Stomach (tissue), 9 donors: ENCODE data around the gene EPS8L2. TPM values are rescaled to one million over a fixed set of nuclear protein-coding genes. Genes with fewer than 3 reads are reported as not detected.
"Not testable (repeated sequence)": the region's sequence is repeated elsewhere in the genome, so short reads cannot be mapped to it uniquely, and the experiment has no call there.

ENCODE experiments used
- DNase-seq, 2 donors: peaks; one replicate each; pipeline versions ENCODE4 v3.0.0 to v3.0.0-alpha.2; 2013 to 2019
- H3K27ac ChIP-seq, 5 donors: fragments of 200-600 bp in 4 of 5; sonication (generic) in 4 of 5; one replicate each; pipeline ENCODE4 v1.5.1; 2013 to 2019; ENCODE audit warnings: mild to moderate bottlenecking in 1 of 5, moderate library complexity in 1 of 5
- H3K27me3 ChIP-seq, 3 donors: fragments of 200-600 bp; sonication (generic); one replicate each; pipeline ENCODE4 v1.5.1; 2017 to 2019; ENCODE audit warnings: mixed run types in 1 of 3
- H3K36me3 ChIP-seq, 4 donors: fragments of 200-600 bp; sonication (generic); 1 replicate in 3 of 4; 2 replicates in 1 of 4; pipeline ENCODE4 v1.5.1; 2016 to 2019
- H3K4me1 ChIP-seq, 4 donors: fragments of 200-600 bp; sonication (generic); one replicate each; pipeline ENCODE4 v1.5.1; 2016 to 2019
- H3K4me3 ChIP-seq, 4 donors: fragments of 200-600 bp; sonication (generic) in 3 of 4; one replicate each; pipeline ENCODE4 v1.5.1; 2016 to 2019; ENCODE audit warnings: mild to moderate bottlenecking in 1 of 4
- H3K9me3 ChIP-seq, 4 donors: fragments of 200-600 bp; sonication (generic); one replicate each; pipeline ENCODE4 v1.5.1; 2016 to 2019
- CTCF ChIP-seq, 7 experiments: fragments of 450-650 bp in 4 of 7; fragments of 200-600 bp in 3 of 7; sonication (generic) in 3 of 7; IDR thresholded peaks; one replicate each; pipeline ENCODE4 v1.5.1; 2016 to 2019; ENCODE audit warnings: antibody characterized with exemption in 7 of 7, control low read depth in 2 of 7, mild to moderate bottlenecking in 1 of 7
- EP300 ChIP-seq: sonication (generic); formaldehyde crosslinking; IDR thresholded peaks from one replicate; pipeline ENCODE4 v1.6.1; 2017; ENCODE audit warnings: antibody characterized with exemption
- POLR2A ChIP-seq, 4 donors: fragments of 450-650 bp; IDR thresholded peaks; one replicate each; pipeline ENCODE4 v1.6.1; 2016; ENCODE audit warnings: antibody characterized with exemption in 4 of 4, control low read depth in 2 of 4, mild to moderate bottlenecking in 1 of 4, moderate library complexity in 1 of 4
- POLR2AphosphoS5 ChIP-seq, 3 donors: sonication (generic); formaldehyde crosslinking; IDR thresholded peaks; one replicate each; pipeline ENCODE4 v1.6.1; 2016; ENCODE audit warnings: antibody characterized with exemption in 3 of 3
- WGBS, 5 donors: extraction: QIAGEN DNeasy Blood & Tissue Kit in 3 of 5; methylation state at CpG; one replicate each; pipeline versions ENCODE4 v1.1.5 to v1.1.7; 2013 to 2018; 5-methylcytosine and 5-hydroxymethylcytosine counted together
- intact Hi-C: fragments of 100-400 bp; cut with DNase I; formaldehyde crosslinking; loops from one replicate; pipeline ENCODE4 v1.15.1; 2023; ENCODE audit warnings: low total_unique reads
- polyA plus RNA-seq, 3 donors: library from polyadenylated mRNA; stranded (reverse); fragments of 200-250 nt; gene quantifications; one replicate each; pipeline ENCODE4 v1.2.3, GENCODE V29; 2013
- total RNA-seq, 5 donors: library from RNA; depleted of rRNA; stranded (reverse); fragments of >200 nt; gene quantifications; one replicate each; pipeline versions ENCODE4 v1.1.0 to v1.2.3, GENCODE V29; 2014 to 2016
- donor health status: healthy with polysubstance abuse.
- donor health status: Bipolar disorder and iron deficiency.
- donor health status: healthy.

EPS8L2 gene
- total and polyA plus RNA-seq, 8 donors = 45.0 to 617 (median 180) TPM

GRCh38 chr11:727859-728748 is 22.1 kb downstream of the EPS8L2 start:
- Histone ChIP-seq H3K9me3 (no peaks in the 10 kb centered on the region), H3K36me3 (peaks cover 3 to 18% (median 13%) of the 10 kb centered on the region in 4 donors), H3K27me3 (peaks cover 0 to 76% (median 21%) of the 10 kb centered on the region in 3 donors), H3K27ac (peak overlapping the region; percentile 12 to 80 (median 70)), H3K4me1 (peaks cover 33 to 59% (median 39%) of the 10 kb centered on the region in 4 donors), H3K4me3 (peak overlapping the region in 1 of 4 donors; percentile 12)
- TF ChIP-seq POLR2A (IDR thresholded peaks at IDR 0.05) (no peak), EP300 (no peak), CTCF (IDR thresholded peaks at IDR 0.05) (peak in 6 of 7 experiments; percentile 88 to 99 (median 98)), POLR2AphosphoS5 (IDR thresholded peaks at IDR 0.05) (peak in 2 of 3 donors; percentile 38 to 78)
- intact Hi-C loops = loop anchor here (10.0 kb wide), 1 partner anchor 63 kb away; no protein-coding TSS in a partner anchor
- peak; percentile 91 to 92 for DNase-seq
- WGBS, 5 donors = 26 to 57% (median 29%) methylated on average over 6 to 31 of the region's 31 CpGs

GRCh38 chr11:728901-729491 is 23.0 kb downstream of the EPS8L2 start:
- 46 to 57% (median 48%) methylated on average over 9 to 15 of the region's 15 CpGs for WGBS, 5 donors
- peak overlapping the region in 3 of 5 donors; percentile 66 to 80 (median 70) for H3K27ac ChIP-seq

GRCh38 chr11:729492-730074 is 23.6 kb downstream of the EPS8L2 start:
- DNase-seq = peak in 1 of 2 donors; percentile 43
- H3K27me3 ChIP-seq = peaks cover 0 to 63% (median 19%) of the 10 kb centered on the region in 3 donors
- TF ChIP-seq POLR2A (IDR thresholded peaks at IDR 0.05) = no peak
- no peak for TF ChIP-seq POLR2AphosphoS5 (IDR thresholded peaks at IDR 0.05)
- TF ChIP-seq CTCF (IDR thresholded peaks at IDR 0.05) = no peak
- no peak for TF ChIP-seq EP300
- no peak overlapping the region for H3K4me3 ChIP-seq
- H3K27ac ChIP-seq = peak overlapping the region in 2 of 5 donors; percentile 10 to 26
- intact Hi-C loops = loop anchor here (10.0 kb wide), 1 partner anchor 65 kb away; no protein-coding TSS in a partner anchor
- no peaks in the 10 kb centered on the region for H3K9me3 ChIP-seq
- H3K4me1 ChIP-seq = peaks cover 33 to 53% (median 38%) of the 10 kb centered on the region in 4 donors
- WGBS, 5 donors = 19 to 52% (median 33%) methylated on average over 13 to 17 of the region's 17 CpGs
- peaks cover 0 to 7% (median 2%) of the 10 kb centered on the region in 4 donors for H3K36me3 ChIP-seq

More at GRCh38 chr11:728901-729491, 23.0 kb downstream of the EPS8L2 start:
- Histone ChIP-seq H3K4me1 (peaks cover 33 to 54% (median 38%) of the 10 kb centered on the region in 4 donors), H3K27me3 (peaks cover 0 to 69% (median 21%) of the 10 kb centered on the region in 3 donors), H3K36me3 (peaks cover 2 to 13% (median 7%) of the 10 kb centered on the region in 4 donors), H3K4me3 (no peak overlapping the region), H3K9me3 (no peaks in the 10 kb centered on the region)
- intact Hi-C loops = loop anchor here (10.0 kb wide), 1 partner anchor 64 kb away; no protein-coding TSS in a partner anchor
- TF ChIP-seq CTCF (IDR thresholded peaks at IDR 0.05) = no peak
- TF ChIP-seq POLR2A (IDR thresholded peaks at IDR 0.05) = no peak
- no peak for TF ChIP-seq EP300
- TF ChIP-seq POLR2AphosphoS5 (IDR thresholded peaks at IDR 0.05) = no peak
- no peak for DNase-seq

GRCh38 chr11:733072-733471 is 27.0 kb downstream of the EPS8L2 start:
- TF ChIP-seq POLR2A (IDR thresholded peaks at IDR 0.05) (no peak), CTCF (IDR thresholded peaks at IDR 0.05) (no peak), POLR2AphosphoS5 (IDR thresholded peaks at IDR 0.05) (no peak), EP300 (no peak)
- Histone ChIP-seq H3K27ac (no peak overlapping the region), H3K36me3 (no peaks in the 10 kb centered on the region), H3K27me3 (peaks cover 0 to 44% (median 0%) of the 10 kb centered on the region in 3 donors), H3K9me3 (no peaks in the 10 kb centered on the region), H3K4me1 (peaks cover 5 to 24% (median 9%) of the 10 kb centered on the region in 4 donors), H3K4me3 (no peak overlapping the region)
- 52 to 74% (median 70%) methylated on average over 17 to 20 of the region's 20 CpGs for WGBS, 5 donors
- DNase-seq = peak in 1 of 2 donors; percentile 12
- intact Hi-C loops = no loop called here

- WGBS, 5 donors = 90 to 96% (median 93%) methylated on average over 10 to 26 of the region's 26 CpGs
- H3K9me3 ChIP-seq, DNase-seq, H3K4me1 ChIP-seq, H3K27ac ChIP-seq, H3K36me3 ChIP-seq, H3K4me3 ChIP-seq, intact Hi-C loops: not testable (repeated sequence)
- H3K27me3 ChIP-seq = peaks cover 0 to 33% (median 0%) of the 10 kb centered on the region in 3 donors
Measured at GRCh38 chr11:734541-734940, 28.5 kb downstream of the EPS8L2 start.
